ENCODE measurements around the gene PDZD4. TPM values are rescaled to one million over a fixed set of nuclear protein-coding genes. Genes with fewer than 3 reads are reported as not detected.
A peak's percentile ranks its signal among the peaks of the same experiment; 100 is the strongest.

Gene PDZD4
- total and polyA plus RNA-seq, 2 donors from 2014 or later = 4.7 to 7.0 TPM

GRCh38 chrX:153857348-153857903 lies 27.1 kb upstream of the PDZD4 start:
- Histone ChIP-seq H3K27ac (ENCODE audit: low read depth in 2 of 2, low read length in 2 of 2) (no peak overlapping the region), H3K36me3 (ENCODE audit: control insufficient read depth in 2 of 3, insufficient read depth in 3 of 3, low read length in 3 of 3) (no peaks in the 10 kb centered on the region), H3K9ac (ENCODE audit: low read length in 3 of 3) (no peak overlapping the region), H3K9me3 (ENCODE audit: control insufficient read depth in 2 of 3, insufficient read depth in 1 of 3, low read length in 3 of 3) (no peaks in the 10 kb centered on the region), H3K27me3 (ENCODE audit: control insufficient read depth, insufficient read depth, low read length) (no peaks in the 10 kb centered on the region), H3K4me1 (ENCODE audit: control insufficient read depth in 2 of 3, insufficient read depth in 2 of 3, low read depth in 1 of 3, low read length in 3 of 3) (no peaks in the 10 kb centered on the region), H3K4me3 (ENCODE audit: low read length in 3 of 3) (no peak overlapping the region)
- no peak for TF ChIP-seq CTCF (IDR thresholded peaks at IDR 0.05; ENCODE audit: borderline replicate concordance, extremely low read depth, insufficient read depth)
- no peak for FAIRE-seq
- peak in 1 of 5 donors; percentile 22 for DNase-seq
- intact Hi-C loops (cut with DNase I) = no loop called here

GRCh38 chrX:153854702-153855101 lies 24.4 kb upstream of the PDZD4 start:
- Histone ChIP-seq H3K36me3 (ENCODE audit: control insufficient read depth in 2 of 3, insufficient read depth in 3 of 3, low read length in 3 of 3) (no peaks in the 10 kb centered on the region), H3K9me3 (ENCODE audit: control insufficient read depth in 2 of 3, insufficient read depth in 1 of 3, low read length in 3 of 3) (no peaks in the 10 kb centered on the region), H3K27ac (ENCODE audit: low read depth in 2 of 2, low read length in 2 of 2) (no peak overlapping the region), H3K4me1 (ENCODE audit: control insufficient read depth in 2 of 3, insufficient read depth in 2 of 3, low read depth in 1 of 3, low read length in 3 of 3) (no peaks in the 10 kb centered on the region), H3K27me3 (ENCODE audit: control insufficient read depth, insufficient read depth, low read length) (no peaks in the 10 kb centered on the region), H3K4me3 (ENCODE audit: low read length in 3 of 3) (no peak overlapping the region), H3K9ac (ENCODE audit: low read length in 3 of 3) (no peak overlapping the region)
- DNase-seq (peak in 1 of 5 donors; percentile 13), FAIRE-seq (no peak)
- no peak for TF ChIP-seq CTCF (IDR thresholded peaks at IDR 0.05; ENCODE audit: borderline replicate concordance, extremely low read depth, insufficient read depth)
- intact Hi-C loops (cut with DNase I) = no loop called here

GRCh38 chrX:153853902-153854267 lies 23.5 kb upstream of the PDZD4 start:
- TF ChIP-seq CTCF (IDR thresholded peaks at IDR 0.05; ENCODE audit: borderline replicate concordance, extremely low read depth, insufficient read depth) = no peak
- Histone ChIP-seq H3K9ac (ENCODE audit: low read length in 3 of 3) (no peak overlapping the region), H3K9me3 (ENCODE audit: control insufficient read depth in 2 of 3, insufficient read depth in 1 of 3, low read length in 3 of 3) (no peaks in the 10 kb centered on the region), H3K4me3 (ENCODE audit: low read length in 3 of 3) (no peak overlapping the region), H3K27me3 (ENCODE audit: control insufficient read depth, insufficient read depth, low read length) (no peaks in the 10 kb centered on the region), H3K36me3 (ENCODE audit: control insufficient read depth in 2 of 3, insufficient read depth in 3 of 3, low read length in 3 of 3) (no peaks in the 10 kb centered on the region), H3K4me1 (ENCODE audit: control insufficient read depth in 2 of 3, insufficient read depth in 2 of 3, low read depth in 1 of 3, low read length in 3 of 3) (no peaks in the 10 kb centered on the region), H3K27ac (ENCODE audit: low read depth in 2 of 2, low read length in 2 of 2) (no peak overlapping the region)
- no peak for DNase-seq
- no peak for FAIRE-seq
- intact Hi-C loops (cut with DNase I) = no loop called here
